Gastroesophageal sphincter (tissue), 3 donors: ENCODE data around the gene BLCAP.

Experiments used
- EP300 ChIP-seq: sonication (generic); formaldehyde crosslinking; IDR thresholded peaks from one replicate; pipeline ENCODE4 v1.6.1; 2017; ENCODE audit warnings: antibody characterized with exemption, mild to moderate bottlenecking
- POLR2AphosphoS5 ChIP-seq: sonication (generic); formaldehyde crosslinking; IDR thresholded peaks from one replicate; pipeline ENCODE4 v1.6.1; 2017; ENCODE audit warnings: antibody characterized with exemption
- TF ChIP-seq, protein P1 (sequence below), 4 experiments: fragments of 200-600 bp in 2 of 4; fragments of 450-650 bp in 2 of 4; sonication (generic) in 1 of 4; IDR thresholded peaks; one replicate each; pipeline ENCODE4 v1.5.1; 2017 to 2019; ENCODE audit warnings: antibody characterized with exemption in 4 of 4, mild to moderate bottlenecking in 2 of 4, moderate library complexity in 2 of 4

DNA sequence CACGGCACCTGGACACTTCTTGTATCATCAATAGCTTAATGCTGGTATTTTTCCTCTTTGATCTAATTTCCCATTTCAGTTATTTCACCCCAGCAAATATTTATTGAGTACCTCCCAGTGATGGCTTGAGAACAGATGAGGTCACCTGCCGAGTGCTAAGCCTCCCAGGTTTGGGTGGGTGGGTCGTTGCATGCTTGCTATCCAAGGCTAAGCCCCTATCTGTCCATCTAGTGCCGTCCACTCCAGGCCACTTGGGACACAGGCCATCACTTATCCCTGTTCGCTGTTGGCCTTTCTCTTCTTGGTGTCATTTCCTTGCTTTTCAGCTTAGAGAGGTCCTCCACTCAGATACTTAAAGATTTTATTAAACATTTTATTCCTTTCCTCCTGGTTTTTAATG is 17.4 kb downstream of the BLCAP start:
- TF ChIP-seq, protein P1, sequence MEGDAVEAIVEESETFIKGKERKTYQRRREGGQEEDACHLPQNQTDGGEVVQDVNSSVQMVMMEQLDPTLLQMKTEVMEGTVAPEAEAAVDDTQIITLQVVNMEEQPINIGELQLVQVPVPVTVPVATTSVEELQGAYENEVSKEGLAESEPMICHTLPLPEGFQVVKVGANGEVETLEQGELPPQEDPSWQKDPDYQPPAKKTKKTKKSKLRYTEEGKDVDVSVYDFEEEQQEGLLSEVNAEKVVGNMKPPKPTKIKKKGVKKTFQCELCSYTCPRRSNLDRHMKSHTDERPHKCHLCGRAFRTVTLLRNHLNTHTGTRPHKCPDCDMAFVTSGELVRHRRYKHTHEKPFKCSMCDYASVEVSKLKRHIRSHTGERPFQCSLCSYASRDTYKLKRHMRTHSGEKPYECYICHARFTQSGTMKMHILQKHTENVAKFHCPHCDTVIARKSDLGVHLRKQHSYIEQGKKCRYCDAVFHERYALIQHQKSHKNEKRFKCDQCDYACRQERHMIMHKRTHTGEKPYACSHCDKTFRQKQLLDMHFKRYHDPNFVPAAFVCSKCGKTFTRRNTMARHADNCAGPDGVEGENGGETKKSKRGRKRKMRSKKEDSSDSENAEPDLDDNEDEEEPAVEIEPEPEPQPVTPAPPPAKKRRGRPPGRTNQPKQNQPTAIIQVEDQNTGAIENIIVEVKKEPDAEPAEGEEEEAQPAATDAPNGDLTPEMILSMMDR (IDR thresholded peaks at IDR 0.05), result no peak
- no peak for TF ChIP-seq EP300
- TF ChIP-seq POLR2AphosphoS5, result no peak
